ENCODE results near the gene RANBP10.

GRCh38 chr16:67702130-67702529, 104.2 kb downstream of the RANBP10 start:
- TF ChIP-seq GATA3 (IDR thresholded peaks at IDR 0.05; ENCODE audit: low read depth, low read length) (no peak), GATA2 (IDR thresholded peaks at IDR 0.05; ENCODE audit: low read depth, low read length) (no peak)

All from SH-SY5Y (cell line).